K562 (cell line): Measurements from ENCODE around the gene DBH. TPM values are rescaled to one million over a fixed set of nuclear protein-coding genes. Genes with fewer than 3 reads are reported as not detected.

ENCODE experiments used
- ATAC-seq: fragments of 200-7000 bp; cut with Tn5 transposase; 3 replicates; pipeline ENCODE4 v1.9.1; 2020; ENCODE audit warnings: moderate library complexity
- BruUV-seq: library from RNA; stranded (reverse); fragments of 400-500 nt; replicated peaks from 2 replicates; lab custom pipeline; 2021; lab: Mats Ljungman, UMichigan
- CTCF ChIA-PET: fragments of 300-600 bp; formaldehyde crosslinking; extraction: SDS; loops from one replicate; lab custom pipeline; 2021; ENCODE audit warnings: low intra/inter-chr PET ratio; lab: Yijun Ruan, JAX
- POLR2A ChIA-PET: fragments of 300-600, 350-650 bp; sonication (Branson Sonifier 250); formaldehyde crosslinking; extraction: SDS; loops from one replicate; lab custom pipeline; 2021; ENCODE audit warnings: antibody characterized with exemption, inconsistent platforms; lab: Yijun Ruan, JAX
- DNase-seq, 4 experiments: peaks; one replicate each; pipeline versions ENCODE4 v3.0.0 to v3.0.0-alpha.2; 2011 to 2018; ENCODE audit warnings: low spot score in 3 of 4, mixed read lengths in 3 of 4; ENCODE audit errors: extremely low read depth in 1 of 4
- FAIRE-seq: peaks from 2 replicates; lab custom pipeline; 2011; peaks lifted over from hg19 to GRCh38; lab: Jason Lieb, UNC
- H2AFZ ChIP-seq: 2 replicates; pipeline ENCODE4 v1.6.0; 2011; ENCODE audit warnings: low read depth, low read length, control low read depth, inconsistent platforms
- H3K27ac ChIP-seq: fragments of 200-600 bp; 3 replicates; pipeline ENCODE4 v1.8.0; 2011; ENCODE audit warnings: low read depth, mild to moderate bottlenecking, control low read depth, inconsistent platforms, low read length, moderate library complexity, mixed read lengths; ENCODE audit errors: extremely low read depth
- H3K27me3 ChIP-seq, 2 experiments: fragments of 300-600 bp in 1 of 2; 2 replicates in 1 of 2; 3 replicates in 1 of 2; pipeline versions ENCODE4 v1.6.0 to v1.8.0; 2011; ENCODE audit warnings: inconsistent platforms in 2 of 2, low read length in 2 of 2, mild to moderate bottlenecking in 1 of 2, mixed read lengths in 1 of 2, moderate library complexity in 1 of 2; ENCODE audit not compliant: control insufficient read depth in 2 of 2, insufficient read depth in 2 of 2
- H3K36me3 ChIP-seq: fragments of 300-600 bp; 3 replicates; pipeline ENCODE4 v1.8.0; 2011; ENCODE audit warnings: mild to moderate bottlenecking, low read length, inconsistent platforms; ENCODE audit not compliant: control insufficient read depth, insufficient read depth
- H3K4me1 ChIP-seq, 2 experiments: fragments of 200-600 bp in 1 of 2; replicated peaks in 1 of 2; 2 replicates in 1 of 2; 3 replicates in 1 of 2; pipeline versions ENCODE4 v1.5.1 to v1.8.0; 2011; ENCODE audit warnings: inconsistent platforms in 2 of 2, low read length in 2 of 2, mild to moderate bottlenecking in 1 of 2, mixed read lengths in 1 of 2, moderate library complexity in 1 of 2; ENCODE audit not compliant: control insufficient read depth in 2 of 2, insufficient read depth in 2 of 2
- H3K4me2 ChIP-seq: 2 replicates; pipeline ENCODE4 v1.6.1; 2011; ENCODE audit warnings: low read length, control low read depth, inconsistent platforms, mixed read lengths; ENCODE audit not compliant: insufficient read depth
- H3K4me3 ChIP-seq: fragments of 200-600 bp; sonication (generic), shearing (Covaris generic); 2 replicates; pipeline ENCODE4 v1.5.1; 2016; ENCODE audit warnings: control low read depth, inconsistent platforms
- H3K79me2 ChIP-seq: fragments of 200-600 bp; 3 replicates; pipeline ENCODE4 v1.8.0; 2011; ENCODE audit warnings: low read length, inconsistent platforms; ENCODE audit not compliant: control insufficient read depth, insufficient read depth
- H3K9ac ChIP-seq, 2 experiments: 2 replicates each; pipeline versions ENCODE4 v1.6.0 to v1.6.1; 2011; ENCODE audit warnings: low read depth in 2 of 2, low read length in 2 of 2, control low read depth in 1 of 2, inconsistent platforms in 1 of 2, mild to moderate bottlenecking in 1 of 2, mixed read lengths in 1 of 2; ENCODE audit not compliant: insufficient read depth in 1 of 2
- H3K9me1 ChIP-seq: one replicate; pipeline ENCODE4 v1.6.0; 2011; ENCODE audit warnings: inconsistent platforms, mild to moderate bottlenecking, low read length, moderate library complexity; ENCODE audit not compliant: control insufficient read depth, insufficient read depth
- H3K9me3 ChIP-seq: replicated peaks from 2 replicates; pipeline ENCODE4 v1.5.1; 2011; ENCODE audit warnings: low read depth, low read length, inconsistent platforms; ENCODE audit not compliant: control insufficient read depth, insufficient read depth
- H4K20me1 ChIP-seq: replicated peaks from 2 replicates; pipeline ENCODE4 v1.6.1; 2011; ENCODE audit warnings: low read length, inconsistent platforms, mixed read lengths; ENCODE audit not compliant: control insufficient read depth, insufficient read depth
- ADNP ChIP-seq: fragments of 200-800 bp; sonication (Bioruptor generic); IDR thresholded peaks from 2 replicates; pipeline ENCODE4 v1.6.1; 2016; ENCODE audit warnings: missing genetic modification characterization, missing compliant biosample characterization
- CUX1 ChIP-seq: fragments of 200-800 bp; sonication (Bioruptor generic); IDR thresholded peaks from 2 replicates; pipeline ENCODE4 v1.6.1; 2016; ENCODE audit warnings: missing genetic modification characterization, missing compliant biosample characterization
- EHMT2 ChIP-seq: fragments of 450-650 bp; IDR thresholded peaks from 2 replicates; pipeline ENCODE4 v1.6.1; 2018; ENCODE audit warnings: antibody characterized with exemption
- GATAD2B ChIP-seq: fragments of 450-650 bp; IDR thresholded peaks from 2 replicates; pipeline ENCODE4 v1.6.1; 2017; ENCODE audit warnings: mild to moderate bottlenecking, borderline replicate concordance
- RBBP5 ChIP-seq: fragments of 200-600 bp; sonication (generic); IDR thresholded peaks from 2 replicates; pipeline ENCODE4 v1.6.1; 2012; ENCODE audit warnings: borderline replicate concordance, mild to moderate bottlenecking, low read length, control low read depth, inconsistent platforms; ENCODE audit not compliant: insufficient read depth, poor library complexity, severe bottlenecking
- RNF219 ChIP-seq: fragments of 250-450 bp; sonication (Bioruptor Pico); IDR thresholded peaks from 2 replicates; pipeline ENCODE4 v1.5.0; 2022; ENCODE audit warnings: mild to moderate bottlenecking
- YBX1 ChIP-seq: fragments of 450-650 bp; IDR thresholded peaks from 2 replicates; pipeline ENCODE4 v1.7.1; 2016; ENCODE audit warnings: mild to moderate bottlenecking
- ZNF184 ChIP-seq: sonication (generic); formaldehyde crosslinking; IDR thresholded peaks from 2 replicates; pipeline ENCODE4 v1.5.0; 2020; ENCODE audit warnings: missing genetic modification reagents
- ZNF717 ChIP-seq: fragments of 250-450 bp; sonication (Bioruptor Pico); IDR thresholded peaks from 2 replicates; pipeline ENCODE4 v1.5.0; 2021
- WGBS: fragments of 100-300 bp; shearing (Covaris generic); methylation state at CpG from one replicate; pipeline ENCODE4 v1.1.6; 2016; ENCODE audit warnings: low coverage, mixed read lengths; ENCODE audit not compliant: insufficient coverage; ENCODE audit errors: missing lambda C conversion rate; 5-methylcytosine and 5-hydroxymethylcytosine counted together
- in situ Hi-C: fragments of 300-500 bp; cut with MboI; formaldehyde crosslinking; loops from 4 replicates; pipeline ENCODE4 v1.15.0; 2018; ENCODE audit warnings: inconsistent platforms, mixed read lengths
- intact Hi-C: fragments of 100-400 bp; cut with micrococcal nuclease; formaldehyde crosslinking; loops from 2 replicates; pipeline ENCODE4 v1.14.2; 2022
- polyA plus RNA-seq, 8 experiments: library from polyadenylated mRNA; depleted of rRNA in 4 of 8; stranded (reverse) in 5 of 8; unstranded in 3 of 8; fragments of >200 nt; fragmentation: Nextera tagmentation in 2 of 8; fragmentation: Illumina TruSeq in 1 of 8; extraction: Ambion mirVana in 2 of 8; extraction: Trizol in 1 of 8; gene quantifications; 2 replicates each; pipeline versions ENCODE4 v1.2.1 to v1.2.3, GENCODE V29; 2011 to 2014; ENCODE audit warnings: inconsistent platforms in 1 of 8, missing spikeins in 1 of 8
- total RNA-seq, 7 experiments: library from RNA; depleted of rRNA in 6 of 7; stranded (reverse); fragments of >200 nt in 6 of 7; fragmentation: Illumina TruSeq in 2 of 7; extraction: Trizol in 2 of 7; gene quantifications; 2 replicates each; pipeline versions ENCODE4 v1.2.1 to v1.2.3, GENCODE V29; 2011 to 2021; ENCODE audit warnings: low replicate concordance in 1 of 7
- TF ChIP-seq, protein P1 (sequence below), 2 experiments: IDR thresholded peaks in 1 of 2; conservative IDR thresholded peaks in 1 of 2; 2 replicates each; pipeline ENCODE4 v1.6.1; 2016; ENCODE audit warnings: low read depth in 2 of 2, mild to moderate bottlenecking in 1 of 2, missing compliant biosample characterization in 1 of 2, missing genetic modification characterization in 1 of 2, moderate library complexity in 1 of 2

Gene DBH
- total and polyA plus RNA-seq, 9 of the 15 experiments (the other 6 are each of a cell fraction or from before 2014, with no cell fraction given): not detected

DNA sequence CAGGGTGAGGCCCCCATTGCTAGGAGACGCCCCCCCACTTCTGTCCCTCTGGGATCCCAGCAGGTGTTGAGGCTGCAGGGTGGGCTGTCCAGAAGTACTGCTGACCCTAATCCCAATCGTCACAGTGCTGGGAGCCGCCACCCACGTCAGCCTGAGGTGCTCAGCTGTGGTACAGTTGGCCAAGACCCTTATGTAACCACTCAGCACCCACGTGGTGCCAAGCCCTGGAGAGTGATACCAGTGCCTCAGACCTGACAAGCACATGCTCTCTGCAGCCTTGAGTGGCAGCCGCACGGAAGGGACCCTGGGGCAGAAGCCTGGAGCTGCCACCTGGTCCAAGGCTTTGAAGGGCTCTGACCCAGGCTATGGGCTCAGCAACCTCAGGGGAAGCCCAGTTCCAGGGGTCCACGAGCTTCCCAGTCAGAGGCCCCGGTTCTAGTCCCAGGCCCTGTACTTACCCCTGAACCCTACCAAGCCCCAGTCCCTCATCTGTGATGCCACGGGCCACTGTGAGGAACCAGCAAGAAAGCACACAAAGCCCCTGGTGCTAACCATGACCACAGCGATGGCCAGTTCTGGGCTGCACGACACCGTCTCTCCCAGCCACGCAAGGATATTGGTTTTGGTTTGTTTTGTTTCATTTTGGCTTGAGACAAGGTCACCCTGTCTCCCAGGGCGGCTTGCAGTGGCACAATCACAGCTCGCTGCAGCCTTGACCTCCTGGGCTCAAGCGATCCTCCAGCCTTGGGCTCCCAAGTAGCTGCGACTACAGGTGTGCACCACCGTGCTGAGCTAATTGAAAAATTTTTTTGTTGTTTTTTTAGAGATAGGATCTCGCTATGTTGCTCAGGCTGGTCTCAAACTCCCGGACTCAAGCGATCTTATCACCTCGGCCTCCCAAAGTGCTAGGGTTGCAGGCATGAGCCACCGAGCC is 50.7 kb downstream of the DBH start:
- ATAC-seq (no peak), FAIRE-seq (no peak), DNase-seq (no peak)
- Histone ChIP-seq H3K4me1 (no peaks in the 10 kb centered on the region; a peak in 1 of 5 replicates), H3K27ac (no peak overlapping the region), H3K27me3 (peaks cover 16 to 90% of the 10 kb centered on the region in 2 experiments; a peak in 4 of 5 replicates), H3K36me3 (no peaks in the 10 kb centered on the region), H2AFZ (no peak overlapping the region), H3K9ac (no peak overlapping the region), H4K20me1 (peaks cover 7% of the 10 kb centered on the region; the same call in 1 of the 2 replicates), H3K4me3 (no peak overlapping the region), H3K9me1 (no peaks in the 10 kb centered on the region), H3K9me3 (no peaks in the 10 kb centered on the region), H3K79me2 (no peaks in the 10 kb centered on the region), H3K4me2 (no peak overlapping the region)
- ChIA-PET POLR2A (no interaction called here), CTCF (no interaction called here)
- under 1% methylated on average over 23 of the region's 24 CpGs for WGBS
- no TSS peak for BruUV-seq
- in situ Hi-C loops (no loop called here), intact Hi-C loops (no loop called here)
- TF ChIP-seq GATAD2B (no peak), YBX1 (no peak), RNF219 (CRISPR knock-in tag) (no peak), ZNF184 (CRISPR knock-in tag) (no peak), CUX1 (CRISPR knock-in tag) (no peak), EHMT2 (no peak), ADNP (tag) (no peak), ZNF717 (no peak), RBBP5 (no peak)
- TF ChIP-seq, protein P1, sequence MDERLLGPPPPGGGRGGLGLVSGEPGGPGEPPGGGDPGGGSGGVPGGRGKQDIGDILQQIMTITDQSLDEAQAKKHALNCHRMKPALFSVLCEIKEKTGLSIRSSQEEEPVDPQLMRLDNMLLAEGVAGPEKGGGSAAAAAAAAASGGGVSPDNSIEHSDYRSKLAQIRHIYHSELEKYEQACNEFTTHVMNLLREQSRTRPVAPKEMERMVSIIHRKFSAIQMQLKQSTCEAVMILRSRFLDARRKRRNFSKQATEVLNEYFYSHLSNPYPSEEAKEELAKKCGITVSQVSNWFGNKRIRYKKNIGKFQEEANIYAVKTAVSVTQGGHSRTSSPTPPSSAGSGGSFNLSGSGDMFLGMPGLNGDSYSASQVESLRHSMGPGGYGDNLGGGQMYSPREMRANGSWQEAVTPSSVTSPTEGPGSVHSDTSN (CRISPR knock-in tag; IDR thresholded peaks at IDR 0.05; ENCODE audit: low read depth): no peak
- TF ChIP-seq, protein P1 (tag; conservative IDR thresholded peaks at IDR 0.05; ENCODE audit: low read depth): no peak
